ENCODE data around the gene GLI3.

Gene GLI3

DNA sequence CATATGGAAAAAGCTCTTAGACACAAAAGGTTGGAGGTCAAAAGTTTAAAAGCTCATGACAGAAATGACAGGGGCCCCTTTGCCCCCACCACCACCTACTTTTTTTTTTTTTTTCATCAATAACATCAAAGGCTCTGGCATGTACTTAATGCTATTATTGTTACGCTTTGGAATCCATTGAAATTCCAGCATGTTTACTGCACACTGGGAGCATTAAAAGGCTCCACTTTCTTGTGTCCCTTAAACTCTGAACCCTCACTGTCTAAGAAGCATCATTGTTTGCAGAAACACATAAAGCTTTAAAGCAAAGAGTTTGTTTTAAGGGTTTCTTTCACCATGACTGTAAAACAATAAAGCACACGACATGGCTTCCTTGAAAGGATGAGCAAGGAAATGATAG lies 149.4 kb downstream of the GLI3 start:
- ATAC-seq (no peak), DNase-seq (ENCODE audit: low spot score in 2 of 2) (no peak)
- Mint-ChIP-seq H3K4me3 (no peak overlapping the region), H3K4me1 (no peaks in the 10 kb centered on the region), H3K36me3 (no peaks in the 10 kb centered on the region), H3K9me3 (peaks cover 3% of the 10 kb centered on the region), H3K27ac (no peak overlapping the region)

DNA sequence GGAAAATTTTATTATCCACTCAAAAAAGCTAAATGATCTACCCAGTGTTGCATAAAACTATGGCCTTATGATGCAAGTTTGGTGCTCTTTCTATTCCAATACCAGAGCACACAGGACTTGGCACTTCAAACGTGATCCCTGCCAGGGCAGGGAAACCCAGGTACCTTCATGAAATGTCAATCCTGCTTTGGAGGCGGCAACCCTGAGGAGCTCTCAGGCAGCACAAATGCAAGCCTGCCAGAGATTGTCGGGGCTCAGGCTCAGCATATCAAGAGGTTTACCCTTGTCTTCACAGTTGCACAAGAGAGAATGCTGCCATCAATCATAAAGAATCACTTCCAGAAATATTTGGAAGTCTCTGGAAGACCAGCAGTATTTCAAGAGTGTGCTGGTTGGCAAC lies 151.5 kb downstream of the GLI3 start:
- Mint-ChIP-seq H3K36me3 (no peaks in the 10 kb centered on the region), H3K4me1 (no peaks in the 10 kb centered on the region), H3K9me3 (peaks cover 3% of the 10 kb centered on the region), H3K4me3 (no peak overlapping the region), H3K27ac (no peak overlapping the region)
- ATAC-seq (no peak), DNase-seq (ENCODE audit: low spot score in 2 of 2) (no peak)

DNA sequence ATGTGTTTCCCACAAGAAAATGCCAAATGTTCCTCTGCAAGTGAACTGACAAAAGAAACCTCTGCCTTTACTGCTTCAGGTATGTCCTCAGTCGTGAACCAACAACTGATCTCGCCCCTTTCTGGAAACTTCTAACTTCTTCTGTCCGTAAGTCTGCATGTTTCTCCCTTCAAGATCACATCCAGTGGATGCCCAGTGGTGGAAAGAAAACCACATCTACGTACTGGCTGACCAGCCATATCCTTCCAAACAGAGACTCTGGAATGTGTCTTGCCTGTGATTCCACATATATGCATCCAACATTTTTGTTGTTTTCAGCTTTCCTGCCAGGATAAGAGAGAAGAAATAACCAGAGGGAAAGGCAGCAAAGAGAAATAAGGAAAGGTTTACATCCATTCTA lies 152.7 kb downstream of the GLI3 start:
- no peaks in the 10 kb centered on the region for H3K36me3 Mint-ChIP-seq
- no peak overlapping the region for H3K4me3 Mint-ChIP-seq
- ATAC-seq (no peak), DNase-seq (ENCODE audit: low spot score in 2 of 2) (no peak)
- H3K27ac Mint-ChIP-seq = no peak overlapping the region
- H3K4me1 Mint-ChIP-seq = no peaks in the 10 kb centered on the region
- H3K9me3 Mint-ChIP-seq = peaks cover 3% of the 10 kb centered on the region

DNA sequence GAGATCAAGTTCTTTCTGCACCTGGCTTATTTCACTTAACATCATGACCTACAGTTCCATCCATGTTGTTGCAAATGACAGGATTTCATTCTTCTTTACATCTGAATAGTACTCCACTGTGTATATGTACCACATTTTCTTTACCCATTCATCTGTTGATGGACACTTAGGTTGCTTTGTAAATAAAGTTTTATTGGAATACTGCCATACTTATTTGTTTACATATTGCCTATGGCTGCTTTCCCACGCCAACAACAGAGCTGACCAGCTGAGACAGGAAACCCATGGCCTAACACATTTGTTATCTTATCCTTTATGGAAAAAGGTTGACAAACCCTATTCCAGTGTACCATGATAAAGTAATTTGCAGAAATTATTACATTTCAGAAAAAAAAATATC lies 153.7 kb downstream of the GLI3 start:
- Mint-ChIP-seq H3K4me1 (no peaks in the 10 kb centered on the region), H3K27ac (no peak overlapping the region), H3K9me3 (no peaks in the 10 kb centered on the region), H3K4me3 (no peak overlapping the region), H3K36me3 (no peaks in the 10 kb centered on the region)
- ATAC-seq (no peak), DNase-seq (ENCODE audit: low spot score in 2 of 2) (no peak)

DNA sequence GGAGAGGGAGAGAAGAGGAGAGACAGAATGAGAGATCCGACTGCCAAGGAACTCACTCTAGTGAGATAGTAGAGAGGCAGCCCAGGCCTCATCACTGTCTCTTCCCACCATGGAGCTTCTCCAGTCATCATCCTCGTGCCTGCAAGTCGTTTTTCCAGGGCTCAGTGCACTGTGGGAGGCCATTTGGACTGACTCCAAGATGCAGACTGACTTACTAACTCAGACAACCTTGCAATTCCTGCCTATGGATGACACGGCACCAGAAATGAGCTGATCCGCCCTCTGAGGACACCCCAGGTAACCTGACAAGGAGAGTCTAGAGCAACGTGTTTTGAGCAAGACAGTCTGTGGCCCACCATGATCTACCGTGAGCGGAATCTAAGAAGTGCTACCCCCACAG lies 154.9 kb downstream of the GLI3 start:
- H3K9me3 Mint-ChIP-seq = no peaks in the 10 kb centered on the region
- no peaks in the 10 kb centered on the region for H3K36me3 Mint-ChIP-seq
- no peak overlapping the region for H3K27ac Mint-ChIP-seq

DNA sequence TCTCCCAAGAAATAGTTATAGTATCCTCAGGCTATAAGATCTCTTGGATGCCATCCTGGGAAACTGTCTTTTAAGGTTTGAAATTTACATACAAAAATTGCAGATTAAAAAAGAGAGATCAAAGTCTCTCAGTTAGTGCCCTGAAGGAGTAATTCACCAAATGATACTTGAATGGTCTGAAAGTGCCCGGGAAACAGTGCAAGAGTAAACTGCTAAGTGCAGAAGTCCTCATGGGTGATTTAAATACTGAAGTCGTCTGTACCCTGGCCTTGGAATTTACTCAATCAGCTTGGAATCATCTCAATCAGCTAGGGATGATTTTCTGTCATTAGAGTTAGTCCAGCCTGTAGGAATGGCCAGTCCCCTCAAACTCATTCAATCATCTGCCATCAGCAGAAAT lies 155.3 kb downstream of the GLI3 start:
- ATAC-seq (no peak), DNase-seq (ENCODE audit: low spot score in 2 of 2) (no peak)
- Mint-ChIP-seq H3K9me3 (no peaks in the 10 kb centered on the region), H3K4me1 (no peaks in the 10 kb centered on the region), H3K36me3 (no peaks in the 10 kb centered on the region), H3K27ac (no peak overlapping the region), H3K4me3 (no peak overlapping the region)

More for the DNA sequence above, 154.9 kb downstream of the GLI3 start:
- DNase-seq (ENCODE audit: low spot score in 2 of 2) (no peak), ATAC-seq (no peak)
- H3K4me3 Mint-ChIP-seq = no peak overlapping the region
- no peaks in the 10 kb centered on the region for H3K4me1 Mint-ChIP-seq

DNA sequence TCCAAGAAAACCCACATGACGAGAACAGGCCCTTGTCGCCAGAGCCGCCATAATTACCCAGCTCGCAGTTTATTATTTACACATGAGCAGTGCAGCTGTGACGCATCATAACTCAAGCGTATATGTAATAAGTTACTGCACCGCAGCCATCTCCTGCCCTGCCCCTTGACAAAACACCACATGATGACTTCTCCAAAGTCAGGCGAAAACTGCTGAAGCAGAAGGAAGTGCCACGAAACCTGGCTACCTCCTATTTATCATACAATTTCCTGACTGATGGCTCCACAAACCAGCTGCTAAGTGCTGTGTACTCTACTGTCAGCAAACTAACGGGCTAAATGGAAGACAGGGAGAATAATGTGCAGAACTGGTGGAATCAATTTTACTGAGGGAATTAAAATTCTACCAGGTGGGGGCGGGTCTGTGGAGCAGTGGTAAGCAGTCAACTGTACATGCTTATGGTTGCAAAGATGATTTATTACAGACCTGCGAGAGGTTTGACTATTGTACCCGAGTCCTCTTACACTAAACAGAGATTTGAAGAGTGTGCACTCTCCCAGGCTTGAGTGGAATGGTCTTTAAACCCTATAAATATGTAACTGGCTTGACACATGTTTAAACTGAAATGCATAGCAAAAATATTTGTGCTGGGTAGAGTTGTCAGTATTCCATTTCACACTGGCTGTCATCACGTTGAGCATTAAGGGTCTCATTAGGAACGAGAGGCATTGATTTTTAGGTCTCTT lies 156.0 kb downstream of the GLI3 start:
- H3K27ac Mint-ChIP-seq = no peak overlapping the region
- H3K36me3 Mint-ChIP-seq = no peaks in the 10 kb centered on the region
- no peaks in the 10 kb centered on the region for H3K4me1 Mint-ChIP-seq
- no peak overlapping the region for H3K4me3 Mint-ChIP-seq
- DNase-seq (ENCODE audit: low spot score in 2 of 2) (no peak), ATAC-seq (no peak)
- H3K9me3 Mint-ChIP-seq = no peaks in the 10 kb centered on the region

DNA sequence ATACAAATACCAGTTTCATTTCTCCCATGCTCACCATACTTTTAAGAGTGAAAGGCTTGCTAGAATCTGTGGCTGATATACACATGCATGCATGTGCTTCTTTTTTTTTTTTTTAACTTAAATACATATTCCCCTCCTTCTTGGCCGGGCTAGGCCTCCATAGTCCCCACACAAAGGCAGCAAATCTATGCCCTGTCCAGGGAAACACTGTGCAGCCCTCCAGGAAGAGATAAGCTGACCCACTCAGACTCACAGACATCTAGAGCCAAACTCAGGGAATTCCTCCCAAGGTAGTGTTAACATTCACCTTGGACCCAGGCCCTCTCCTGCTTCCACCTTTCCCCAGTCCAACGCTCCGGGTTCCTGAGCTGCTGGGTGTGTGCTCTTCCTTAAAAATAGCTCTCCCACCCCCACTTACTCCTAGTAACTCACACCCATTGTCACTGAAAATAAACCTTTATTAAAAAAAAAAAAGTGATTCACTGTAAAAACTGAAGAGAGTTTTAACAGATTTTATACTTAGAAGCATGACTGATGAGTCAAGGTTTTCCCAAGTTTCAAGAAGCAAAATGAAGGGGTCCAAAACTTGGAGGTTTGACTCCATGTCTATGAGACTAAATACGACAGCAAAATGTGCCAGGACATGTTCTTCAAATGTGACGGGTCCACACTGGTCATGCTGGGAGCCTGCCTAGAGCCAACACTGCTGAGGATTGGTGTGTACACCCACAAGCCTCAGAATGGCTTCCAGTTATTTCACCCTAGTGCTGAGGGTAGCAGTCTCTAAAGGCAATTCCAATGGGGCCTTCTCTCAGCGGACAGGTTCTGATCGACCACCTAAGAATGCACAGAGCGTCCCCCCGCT lies 159.5 kb downstream of the GLI3 start:
- Mint-ChIP-seq H3K4me3 (no peak overlapping the region), H3K4me1 (no peaks in the 10 kb centered on the region), H3K27ac (no peak overlapping the region), H3K9me3 (no peaks in the 10 kb centered on the region), H3K36me3 (no peaks in the 10 kb centered on the region)
- no peak for DNase-seq (ENCODE audit: low spot score in 2 of 2)
- ATAC-seq = no peak

DNA sequence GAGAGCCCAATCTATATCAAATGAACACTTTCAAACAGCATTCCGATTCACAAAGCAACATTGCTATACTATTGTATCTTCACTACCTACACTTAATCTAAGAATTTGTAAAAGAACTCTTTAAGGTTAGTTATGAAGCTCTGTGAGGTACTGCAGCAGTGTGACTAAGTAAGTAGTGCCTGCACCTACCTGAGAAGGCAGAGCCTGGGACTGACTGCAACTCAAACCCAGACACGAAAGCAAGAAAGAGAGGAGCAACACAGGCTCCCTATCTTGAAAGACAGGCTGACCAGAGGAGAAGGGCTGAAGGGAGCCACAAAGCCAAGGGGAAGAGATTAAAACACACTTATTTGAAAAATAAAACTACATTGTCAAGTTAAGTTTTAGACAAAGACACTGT lies 160.1 kb downstream of the GLI3 start:
- no peaks in the 10 kb centered on the region for H3K36me3 Mint-ChIP-seq
- ATAC-seq (no peak), DNase-seq (ENCODE audit: low spot score in 2 of 2) (no peak)
- no peak overlapping the region for H3K4me3 Mint-ChIP-seq
- no peaks in the 10 kb centered on the region for H3K9me3 Mint-ChIP-seq
- no peaks in the 10 kb centered on the region for H3K4me1 Mint-ChIP-seq
- no peak overlapping the region for H3K27ac Mint-ChIP-seq

DNA sequence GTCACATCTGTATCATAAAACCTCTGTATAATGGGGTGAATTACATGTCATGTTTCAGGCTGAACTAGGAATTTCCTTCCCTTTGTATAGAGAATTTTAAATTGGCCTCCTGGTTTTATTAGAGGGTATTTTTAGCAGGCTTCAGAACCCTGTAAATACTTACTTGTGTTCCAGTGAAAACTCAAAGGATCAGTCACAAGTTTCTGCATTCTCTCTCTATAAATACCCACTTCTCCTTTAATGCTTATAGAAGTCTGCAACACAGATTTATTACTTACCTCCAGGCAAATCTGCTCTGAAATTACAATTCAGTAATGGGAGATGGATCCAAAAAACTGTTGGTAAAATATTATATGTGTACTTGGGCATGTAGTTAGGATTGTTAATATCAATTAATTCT lies 161.6 kb downstream of the GLI3 start:
- H3K27ac Mint-ChIP-seq = no peak overlapping the region
- ATAC-seq (no peak), DNase-seq (ENCODE audit: low spot score in 2 of 2) (no peak)
- no peaks in the 10 kb centered on the region for H3K9me3 Mint-ChIP-seq
- no peaks in the 10 kb centered on the region for H3K36me3 Mint-ChIP-seq
- no peaks in the 10 kb centered on the region for H3K4me1 Mint-ChIP-seq
- no peak overlapping the region for H3K4me3 Mint-ChIP-seq

DNA sequence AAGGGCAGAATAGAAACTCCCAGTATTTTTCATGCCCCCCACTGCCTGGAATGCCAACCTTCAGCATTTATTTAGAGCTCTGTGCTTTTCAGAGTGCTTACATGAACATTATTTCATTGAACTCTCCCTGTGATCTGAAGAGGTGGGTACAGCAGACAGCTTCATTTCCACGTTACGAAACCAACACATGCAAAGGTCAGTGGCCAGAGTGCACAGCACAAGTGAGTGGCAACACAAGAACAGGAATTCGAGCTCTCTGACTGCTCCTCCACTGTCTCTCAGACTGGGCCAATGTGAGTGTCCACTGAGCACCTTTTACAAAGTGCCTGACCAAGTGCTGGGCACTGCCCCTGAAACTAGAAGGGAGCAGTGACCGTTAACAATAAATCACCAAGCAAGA lies 162.9 kb downstream of the GLI3 start:
- ATAC-seq (no peak), DNase-seq (ENCODE audit: low spot score in 2 of 2) (no peak)
- Mint-ChIP-seq H3K4me1 (no peaks in the 10 kb centered on the region), H3K4me3 (no peak overlapping the region), H3K9me3 (no peaks in the 10 kb centered on the region), H3K36me3 (no peaks in the 10 kb centered on the region), H3K27ac (no peak overlapping the region)

DNA sequence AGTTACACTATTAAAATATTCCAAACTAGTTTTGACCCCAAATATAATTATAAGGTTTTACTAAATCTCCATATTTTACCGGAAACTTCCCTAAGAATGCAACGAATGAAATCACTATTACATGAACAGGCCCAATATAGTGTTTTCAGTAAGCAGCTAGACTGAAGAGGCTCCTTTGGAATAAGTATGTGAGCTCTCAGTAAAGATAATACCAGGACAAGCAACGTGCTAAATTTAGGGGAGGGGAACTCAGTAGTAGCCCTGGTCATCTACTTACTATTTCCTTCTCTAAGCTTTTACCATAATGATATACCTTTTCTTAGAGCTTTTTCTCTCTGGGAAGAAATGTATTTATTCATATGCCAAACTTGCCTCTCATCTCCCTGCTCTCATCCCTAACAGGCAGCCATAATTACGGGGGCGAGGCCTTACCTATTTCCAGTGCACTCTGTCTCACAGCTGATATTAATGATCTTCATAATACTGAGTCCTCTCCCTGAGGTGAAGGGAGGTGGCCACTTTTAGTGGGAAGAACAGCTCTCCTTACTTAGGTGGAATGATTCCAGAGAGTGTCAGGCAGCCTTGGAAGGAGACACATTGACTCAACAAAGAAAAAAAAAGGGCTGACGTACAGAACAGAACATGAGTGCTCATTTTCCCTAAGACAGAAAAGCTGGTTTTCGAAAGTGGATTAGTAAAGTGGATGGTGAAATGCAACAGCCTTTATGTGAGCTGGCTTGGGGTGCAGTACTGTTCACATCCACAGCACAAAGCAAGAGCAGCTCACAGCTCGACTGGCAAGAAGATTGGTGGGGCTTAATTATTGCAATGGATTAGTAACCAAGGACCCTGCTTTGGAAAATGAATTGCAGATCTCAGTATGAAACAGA lies 165.4 kb downstream of the GLI3 start:
- H3K9me3 Mint-ChIP-seq = no peaks in the 10 kb centered on the region
- no peak overlapping the region for H3K27ac Mint-ChIP-seq
- ATAC-seq (no peak), DNase-seq (ENCODE audit: low spot score in 2 of 2) (no peak)
- no peak overlapping the region for H3K4me3 Mint-ChIP-seq
- H3K36me3 Mint-ChIP-seq = no peaks in the 10 kb centered on the region
- H3K4me1 Mint-ChIP-seq = no peaks in the 10 kb centered on the region

DNA sequence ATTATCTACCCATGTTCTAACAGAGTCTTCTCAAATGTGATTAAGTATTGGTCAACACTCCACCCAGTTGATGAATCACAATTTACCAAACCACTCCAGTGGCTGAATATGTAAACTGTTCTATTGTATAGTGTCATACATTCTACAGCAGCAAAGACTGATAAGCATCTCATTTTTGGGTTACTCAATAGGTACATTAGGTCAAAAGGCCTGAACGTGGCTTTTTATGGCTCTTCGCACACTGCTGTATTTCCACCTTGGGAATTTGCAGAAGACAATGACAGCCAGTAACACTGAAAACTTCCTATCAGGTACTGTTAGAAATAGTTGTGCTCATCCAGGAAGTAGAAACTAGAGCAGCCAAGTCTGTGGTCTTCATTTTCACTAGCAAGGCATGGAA lies 166.9 kb downstream of the GLI3 start:
- Mint-ChIP-seq H3K4me1 (no peaks in the 10 kb centered on the region), H3K9me3 (no peaks in the 10 kb centered on the region), H3K27ac (no peak overlapping the region), H3K36me3 (no peaks in the 10 kb centered on the region), H3K4me3 (no peak overlapping the region)
- ATAC-seq (no peak), DNase-seq (ENCODE audit: low spot score in 2 of 2) (no peak)

DNA sequence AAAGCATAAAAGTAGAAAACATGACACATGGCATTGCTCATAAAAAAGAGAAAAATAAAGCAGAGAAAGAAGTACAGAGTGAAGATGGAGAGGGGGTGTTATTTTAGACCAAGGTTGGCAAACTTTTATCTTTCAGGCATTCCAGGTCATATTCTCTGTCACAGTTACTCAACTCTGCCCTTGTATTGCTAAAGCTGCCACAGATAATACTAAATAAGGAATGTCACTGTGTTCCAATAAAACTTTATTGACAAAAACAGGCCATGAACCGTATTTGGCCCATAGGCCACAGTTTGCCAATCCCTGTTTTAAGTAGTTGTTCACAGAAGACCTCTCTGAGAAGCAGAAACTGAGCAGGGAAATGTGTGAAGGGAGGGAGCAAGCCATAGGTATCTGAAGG lies 167.4 kb downstream of the GLI3 start:
- Mint-ChIP-seq H3K27ac (no peak overlapping the region), H3K36me3 (no peaks in the 10 kb centered on the region), H3K9me3 (no peaks in the 10 kb centered on the region), H3K4me3 (no peak overlapping the region), H3K4me1 (no peaks in the 10 kb centered on the region)
- no peak for DNase-seq (ENCODE audit: low spot score in 2 of 2)
- ATAC-seq = no peak

DNA sequence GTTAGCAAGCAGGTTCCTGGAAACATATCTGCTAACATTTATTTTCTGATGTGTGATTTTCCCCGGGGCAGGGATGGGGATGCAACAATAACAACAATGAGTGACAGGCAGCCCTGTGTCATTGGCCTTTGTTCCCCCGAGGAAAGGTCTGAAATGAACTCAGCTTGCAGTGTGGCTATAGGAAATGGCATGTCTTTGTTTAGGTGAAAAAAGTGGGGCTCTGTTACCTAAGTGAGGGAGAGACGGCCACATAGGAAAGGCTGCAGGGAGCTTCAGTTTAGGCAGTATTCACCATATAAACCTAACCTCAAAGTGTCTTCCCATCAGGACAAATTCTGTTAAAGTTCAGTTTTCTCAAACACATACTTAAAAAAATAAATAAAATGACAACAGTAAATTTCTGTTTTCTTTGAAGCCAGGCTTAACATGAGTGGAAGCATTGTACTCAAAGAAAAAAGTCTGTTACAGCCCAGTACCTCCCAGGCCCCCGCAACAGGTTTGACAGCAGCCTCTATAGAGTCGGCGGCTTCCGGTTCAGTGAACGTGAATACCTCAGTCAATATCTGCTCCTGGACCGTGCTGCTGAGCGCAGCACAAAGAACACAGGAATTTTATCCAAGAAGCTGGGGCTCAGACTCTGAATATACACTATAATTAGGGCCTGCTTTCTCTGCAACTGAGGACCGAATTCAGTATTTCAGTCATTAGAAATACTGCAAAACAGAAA lies 168.3 kb downstream of the GLI3 start:
- Mint-ChIP-seq H3K9me3 (no peaks in the 10 kb centered on the region), H3K27ac (no peak overlapping the region), H3K36me3 (no peaks in the 10 kb centered on the region), H3K4me3 (no peak overlapping the region), H3K4me1 (no peaks in the 10 kb centered on the region)
- DNase-seq (ENCODE audit: low spot score in 2 of 2) = no peak
- ATAC-seq = no peak
